CD4-positive, alpha-beta T cell treated with Interleukin-4 for 4 hours (primary cell): ENCODE results near the gene ANKRD13D.

Experiments
- DNase-seq: peaks from one replicate; pipeline ENCODE4 v3.0.0-alpha.2; 2020

ANKRD13D gene

GRCh38 chr11:67275606-67276409, 13.3 kb upstream of the ANKRD13D start:
- DNase-seq, result no peak

GRCh38 chr11:67276781-67277230, 12.3 kb upstream of the ANKRD13D start:
- peak; percentile 42 for DNase-seq

- DNase-seq, result peak; percentile 94
Observed at GRCh38 chr11:67277231-67277961, 11.7 kb upstream of the ANKRD13D start.

GRCh38 chr11:67278135-67278938, 10.8 kb upstream of the ANKRD13D start:
- no peak for DNase-seq

- DNase-seq, result no peak
Observed at GRCh38 chr11:67278939-67279588, 10.0 kb upstream of the ANKRD13D start.

- DNase-seq, result no peak
Observed at GRCh38 chr11:67279589-67280340, 9.3 kb upstream of the ANKRD13D start.

GRCh38 chr11:67280341-67280787, 8.7 kb upstream of the ANKRD13D start:
- no peak for DNase-seq

- no peak for DNase-seq
Observed at GRCh38 chr11:67280788-67281551, 8.1 kb upstream of the ANKRD13D start.

- DNase-seq, result no peak
Observed at GRCh38 chr11:67281552-67282150, 7.5 kb upstream of the ANKRD13D start.

- DNase-seq, result no peak
Observed at GRCh38 chr11:67282155-67282875, 6.8 kb upstream of the ANKRD13D start.

GRCh38 chr11:67282876-67283371, 6.2 kb upstream of the ANKRD13D start:
- no peak for DNase-seq

GRCh38 chr11:67283481-67283963, 5.6 kb upstream of the ANKRD13D start:
- DNase-seq, result no peak

- no peak for DNase-seq
Observed at GRCh38 chr11:67284811-67285540, 4.1 kb upstream of the ANKRD13D start.

- DNase-seq, result peak; percentile 56
Observed at GRCh38 chr11:67285541-67286498, 3.3 kb upstream of the ANKRD13D start.

- DNase-seq, result no peak
Observed at GRCh38 chr11:67286621-67287333, 2.3 kb upstream of the ANKRD13D start.

GRCh38 chr11:67287355-67288197, 1.5 kb upstream of the ANKRD13D start:
- DNase-seq, result no peak
